ENCODE data around the gene ZNF311.

DNA sequence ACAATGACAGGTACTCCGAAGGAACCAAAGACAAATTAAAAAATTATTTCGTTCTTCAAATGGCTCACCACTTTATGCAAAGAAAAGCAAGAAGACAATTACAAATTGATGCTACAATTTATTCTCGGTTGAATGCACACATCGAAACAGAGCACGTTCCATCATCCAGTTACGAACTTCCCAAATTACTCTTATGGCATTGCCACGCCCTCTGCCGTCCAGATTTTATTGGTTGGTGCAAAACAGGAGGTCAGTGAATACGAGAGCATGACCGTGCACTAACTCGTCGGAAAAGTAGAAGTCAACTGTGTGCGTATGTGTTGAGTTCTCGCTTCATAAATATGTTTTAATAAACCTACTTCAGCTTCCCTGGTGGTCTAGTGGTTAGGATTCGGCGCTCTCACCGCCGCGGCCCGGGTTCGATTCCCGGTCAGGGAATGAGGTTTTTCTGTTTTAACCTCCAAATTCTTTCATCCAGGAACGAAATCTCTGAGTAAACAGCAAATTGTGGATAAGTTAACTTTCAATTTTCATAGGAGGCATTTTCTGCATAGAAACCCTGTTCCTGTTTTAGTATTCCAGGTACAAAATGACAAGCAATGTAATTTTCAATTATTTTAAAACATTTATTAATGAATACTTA is 23.2 kb downstream of the ZNF311 start:
- 0 out of 2 replicates have a peak, but pooled peaks have one; percentile 34 for TF ChIP-seq ZNF564 (CRISPR knock-in tag; IDR thresholded peaks at IDR 0.05)
- TF ChIP-seq GABPA (IDR thresholded peaks at IDR 0.05; ENCODE audit: low read depth, low read length), result no peak
- TF ChIP-seq GABPA (CRISPR knock-in tag; IDR thresholded peaks at IDR 0.05; ENCODE audit: low read depth), result peak; percentile 28; the same call in 1 of the 2 replicates
- TF ChIP-seq, protein P1, sequence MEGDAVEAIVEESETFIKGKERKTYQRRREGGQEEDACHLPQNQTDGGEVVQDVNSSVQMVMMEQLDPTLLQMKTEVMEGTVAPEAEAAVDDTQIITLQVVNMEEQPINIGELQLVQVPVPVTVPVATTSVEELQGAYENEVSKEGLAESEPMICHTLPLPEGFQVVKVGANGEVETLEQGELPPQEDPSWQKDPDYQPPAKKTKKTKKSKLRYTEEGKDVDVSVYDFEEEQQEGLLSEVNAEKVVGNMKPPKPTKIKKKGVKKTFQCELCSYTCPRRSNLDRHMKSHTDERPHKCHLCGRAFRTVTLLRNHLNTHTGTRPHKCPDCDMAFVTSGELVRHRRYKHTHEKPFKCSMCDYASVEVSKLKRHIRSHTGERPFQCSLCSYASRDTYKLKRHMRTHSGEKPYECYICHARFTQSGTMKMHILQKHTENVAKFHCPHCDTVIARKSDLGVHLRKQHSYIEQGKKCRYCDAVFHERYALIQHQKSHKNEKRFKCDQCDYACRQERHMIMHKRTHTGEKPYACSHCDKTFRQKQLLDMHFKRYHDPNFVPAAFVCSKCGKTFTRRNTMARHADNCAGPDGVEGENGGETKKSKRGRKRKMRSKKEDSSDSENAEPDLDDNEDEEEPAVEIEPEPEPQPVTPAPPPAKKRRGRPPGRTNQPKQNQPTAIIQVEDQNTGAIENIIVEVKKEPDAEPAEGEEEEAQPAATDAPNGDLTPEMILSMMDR (CRISPR knock-in tag; IDR thresholded peaks at IDR 0.05), result peak; percentile 63
- TF ChIP-seq, protein P2, sequence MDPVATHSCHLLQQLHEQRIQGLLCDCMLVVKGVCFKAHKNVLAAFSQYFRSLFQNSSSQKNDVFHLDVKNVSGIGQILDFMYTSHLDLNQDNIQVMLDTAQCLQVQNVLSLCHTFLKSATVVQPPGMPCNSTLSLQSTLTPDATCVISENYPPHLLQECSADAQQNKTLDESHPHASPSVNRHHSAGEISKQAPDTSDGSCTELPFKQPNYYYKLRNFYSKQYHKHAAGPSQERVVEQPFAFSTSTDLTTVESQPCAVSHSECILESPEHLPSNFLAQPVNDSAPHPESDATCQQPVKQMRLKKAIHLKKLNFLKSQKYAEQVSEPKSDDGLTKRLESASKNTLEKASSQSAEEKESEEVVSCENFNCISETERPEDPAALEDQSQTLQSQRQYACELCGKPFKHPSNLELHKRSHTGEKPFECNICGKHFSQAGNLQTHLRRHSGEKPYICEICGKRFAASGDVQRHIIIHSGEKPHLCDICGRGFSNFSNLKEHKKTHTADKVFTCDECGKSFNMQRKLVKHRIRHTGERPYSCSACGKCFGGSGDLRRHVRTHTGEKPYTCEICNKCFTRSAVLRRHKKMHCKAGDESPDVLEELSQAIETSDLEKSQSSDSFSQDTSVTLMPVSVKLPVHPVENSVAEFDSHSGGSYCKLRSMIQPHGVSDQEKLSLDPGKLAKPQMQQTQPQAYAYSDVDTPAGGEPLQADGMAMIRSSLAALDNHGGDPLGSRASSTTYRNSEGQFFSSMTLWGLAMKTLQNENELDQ (CRISPR knock-in tag; IDR thresholded peaks at IDR 0.05; ENCODE audit: borderline replicate concordance), result no peak
- TF ChIP-seq, protein P3, sequence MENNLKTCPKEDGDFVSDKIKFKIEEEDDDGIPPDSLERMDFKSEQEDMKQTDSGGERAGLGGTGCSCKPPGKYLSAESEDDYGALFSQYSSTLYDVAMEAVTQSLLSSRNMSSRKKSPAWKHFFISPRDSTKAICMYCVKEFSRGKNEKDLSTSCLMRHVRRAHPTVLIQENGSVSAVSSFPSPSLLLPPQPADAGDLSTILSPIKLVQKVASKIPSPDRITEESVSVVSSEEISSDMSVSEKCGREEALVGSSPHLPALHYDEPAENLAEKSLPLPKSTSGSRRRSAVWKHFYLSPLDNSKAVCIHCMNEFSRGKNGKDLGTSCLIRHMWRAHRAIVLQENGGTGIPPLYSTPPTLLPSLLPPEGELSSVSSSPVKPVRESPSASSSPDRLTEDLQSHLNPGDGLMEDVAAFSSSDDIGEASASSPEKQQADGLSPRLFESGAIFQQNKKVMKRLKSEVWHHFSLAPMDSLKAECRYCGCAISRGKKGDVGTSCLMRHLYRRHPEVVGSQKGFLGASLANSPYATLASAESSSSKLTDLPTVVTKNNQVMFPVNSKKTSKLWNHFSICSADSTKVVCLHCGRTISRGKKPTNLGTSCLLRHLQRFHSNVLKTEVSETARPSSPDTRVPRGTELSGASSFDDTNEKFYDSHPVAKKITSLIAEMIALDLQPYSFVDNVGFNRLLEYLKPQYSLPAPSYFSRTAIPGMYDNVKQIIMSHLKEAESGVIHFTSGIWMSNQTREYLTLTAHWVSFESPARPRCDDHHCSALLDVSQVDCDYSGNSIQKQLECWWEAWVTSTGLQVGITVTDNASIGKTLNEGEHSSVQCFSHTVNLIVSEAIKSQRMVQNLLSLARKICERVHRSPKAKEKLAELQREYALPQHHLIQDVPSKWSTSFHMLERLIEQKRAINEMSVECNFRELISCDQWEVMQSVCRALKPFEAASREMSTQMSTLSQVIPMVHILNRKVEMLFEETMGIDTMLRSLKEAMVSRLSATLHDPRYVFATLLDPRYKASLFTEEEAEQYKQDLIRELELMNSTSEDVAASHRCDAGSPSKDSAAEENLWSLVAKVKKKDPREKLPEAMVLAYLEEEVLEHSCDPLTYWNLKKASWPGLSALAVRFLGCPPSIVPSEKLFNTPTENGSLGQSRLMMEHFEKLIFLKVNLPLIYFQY (CRISPR knock-in tag; IDR thresholded peaks at IDR 0.05; ENCODE audit: borderline replicate concordance), result peak; percentile 70
- TF ChIP-seq POLR2A (IDR thresholded peaks at IDR 0.05; ENCODE audit: insufficient read depth in 1 of 2, low read depth in 2 of 2, low read length in 2 of 2), result no peak
- no peak; the same call in 1 of the 2 replicates for TF ChIP-seq NR2C2 (CRISPR knock-in tag; IDR thresholded peaks at IDR 0.05; ENCODE audit: borderline replicate concordance)
- TF ChIP-seq, protein P4, sequence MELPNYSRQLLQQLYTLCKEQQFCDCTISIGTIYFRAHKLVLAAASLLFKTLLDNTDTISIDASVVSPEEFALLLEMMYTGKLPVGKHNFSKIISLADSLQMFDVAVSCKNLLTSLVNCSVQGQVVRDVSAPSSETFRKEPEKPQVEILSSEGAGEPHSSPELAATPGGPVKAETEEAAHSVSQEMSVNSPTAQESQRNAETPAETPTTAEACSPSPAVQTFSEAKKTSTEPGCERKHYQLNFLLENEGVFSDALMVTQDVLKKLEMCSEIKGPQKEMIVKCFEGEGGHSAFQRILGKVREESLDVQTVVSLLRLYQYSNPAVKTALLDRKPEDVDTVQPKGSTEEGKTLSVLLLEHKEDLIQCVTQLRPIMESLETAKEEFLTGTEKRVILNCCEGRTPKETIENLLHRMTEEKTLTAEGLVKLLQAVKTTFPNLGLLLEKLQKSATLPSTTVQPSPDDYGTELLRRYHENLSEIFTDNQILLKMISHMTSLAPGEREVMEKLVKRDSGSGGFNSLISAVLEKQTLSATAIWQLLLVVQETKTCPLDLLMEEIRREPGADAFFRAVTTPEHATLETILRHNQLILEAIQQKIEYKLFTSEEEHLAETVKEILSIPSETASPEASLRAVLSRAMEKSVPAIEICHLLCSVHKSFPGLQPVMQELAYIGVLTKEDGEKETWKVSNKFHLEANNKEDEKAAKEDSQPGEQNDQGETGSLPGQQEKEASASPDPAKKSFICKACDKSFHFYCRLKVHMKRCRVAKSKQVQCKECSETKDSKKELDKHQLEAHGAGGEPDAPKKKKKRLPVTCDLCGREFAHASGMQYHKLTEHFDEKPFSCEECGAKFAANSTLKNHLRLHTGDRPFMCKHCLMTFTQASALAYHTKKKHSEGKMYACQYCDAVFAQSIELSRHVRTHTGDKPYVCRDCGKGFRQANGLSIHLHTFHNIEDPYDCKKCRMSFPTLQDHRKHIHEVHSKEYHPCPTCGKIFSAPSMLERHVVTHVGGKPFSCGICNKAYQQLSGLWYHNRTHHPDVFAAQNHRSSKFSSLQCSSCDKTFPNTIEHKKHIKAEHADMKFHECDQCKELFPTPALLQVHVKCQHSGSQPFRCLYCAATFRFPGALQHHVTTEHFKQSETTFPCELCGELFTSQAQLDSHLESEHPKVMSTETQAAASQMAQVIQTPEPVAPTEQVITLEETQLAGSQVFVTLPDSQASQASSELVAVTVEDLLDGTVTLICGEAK (IDR thresholded peaks at IDR 0.05), result no peak
- TF ChIP-seq, protein P4 (CRISPR knock-in tag; IDR thresholded peaks at IDR 0.05), result no peak
